Activated CD4-positive, alpha-beta T cell treated with anti-CD3 and anti-CD28 coated beads for 24 hours (primary cell): ENCODE results near the gene HSPA12A.

Experiments
- DNase-seq, 2 donors: peaks; one replicate each; pipeline ENCODE4 v3.0.0-alpha.2; 2020; ENCODE audit warnings: low read depth in 2 of 2

Gene HSPA12A

DNA sequence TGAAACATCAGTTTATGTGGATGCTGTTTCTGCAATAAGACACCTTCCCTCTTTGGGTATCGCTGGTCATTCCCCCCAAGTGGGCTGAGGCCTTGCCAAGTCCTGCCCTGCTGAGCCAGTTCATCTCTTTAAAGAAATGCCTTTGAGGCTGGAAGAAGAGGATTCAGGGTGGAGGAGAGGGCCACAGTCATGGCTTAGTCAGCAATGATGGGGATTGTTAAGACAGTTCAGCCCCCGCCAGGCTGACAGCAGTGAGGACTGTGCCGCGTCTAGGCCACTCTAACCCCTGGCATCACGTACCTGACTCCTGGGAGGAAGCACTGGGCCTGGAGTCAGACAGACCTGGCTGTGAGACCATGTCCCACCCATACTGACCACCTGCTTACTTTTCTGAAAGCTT lies 73.3 kb downstream of the HSPA12A start:
- no peak for DNase-seq

DNA sequence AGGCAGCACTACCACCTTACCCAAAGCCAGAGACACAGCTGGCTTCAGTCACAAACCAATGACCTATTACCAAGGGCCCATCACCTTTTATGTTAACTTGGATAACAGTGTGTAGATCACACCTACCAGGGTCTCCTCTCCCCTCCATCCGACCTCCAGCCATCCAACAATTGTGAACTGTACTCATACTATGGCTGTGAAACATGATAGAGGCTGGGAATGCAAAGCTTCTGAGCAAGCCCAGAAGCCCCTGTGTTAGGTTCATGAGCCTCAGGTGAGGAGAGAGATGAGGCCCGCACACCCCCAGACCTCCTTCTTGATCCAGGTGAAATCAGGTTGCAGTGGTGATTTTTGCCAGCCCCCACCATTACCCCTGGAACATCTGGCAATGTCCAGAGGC lies 73.9 kb downstream of the HSPA12A start:
- no peak for DNase-seq

DNA sequence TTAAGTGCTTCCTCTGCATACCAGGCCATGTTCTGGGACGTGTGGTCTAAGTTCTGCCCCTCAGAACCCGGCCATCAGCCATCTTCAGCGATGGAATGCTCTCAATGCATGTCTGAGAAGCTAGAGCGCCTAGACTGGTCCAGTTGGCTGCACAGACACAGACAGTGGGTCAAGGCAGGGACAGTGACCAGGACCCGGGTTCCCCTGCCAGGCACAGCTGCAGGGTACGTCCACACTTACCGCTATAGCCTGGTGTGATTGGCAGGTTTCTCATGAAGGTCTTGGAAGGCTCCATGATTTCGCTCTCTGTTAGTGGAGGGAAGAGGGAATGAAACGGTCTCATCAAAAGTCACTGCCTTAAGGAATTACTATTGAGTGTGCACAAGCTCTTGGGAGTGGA lies 74.3 kb downstream of the HSPA12A start:
- no peak for DNase-seq

DNA sequence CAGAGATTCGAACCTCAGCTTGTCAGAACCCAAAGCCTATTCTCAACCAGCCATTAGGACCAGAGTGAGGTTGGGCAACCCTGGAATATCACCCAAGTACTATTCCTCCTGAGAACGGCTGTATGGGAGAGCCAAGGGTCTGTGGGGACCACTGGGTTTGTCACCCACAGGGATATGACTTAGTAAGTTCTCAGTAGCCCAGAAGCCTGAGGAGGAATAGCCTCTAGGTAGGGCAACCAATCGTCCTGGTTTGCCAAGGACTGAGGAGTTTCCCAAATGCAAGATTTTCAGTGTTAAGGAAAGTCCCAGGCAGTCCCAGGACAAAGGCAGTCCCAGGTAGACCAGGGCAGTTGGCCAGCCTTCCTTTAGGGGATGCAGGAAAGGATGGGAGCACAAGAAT lies 74.9 kb downstream of the HSPA12A start:
- no peak for DNase-seq

DNA sequence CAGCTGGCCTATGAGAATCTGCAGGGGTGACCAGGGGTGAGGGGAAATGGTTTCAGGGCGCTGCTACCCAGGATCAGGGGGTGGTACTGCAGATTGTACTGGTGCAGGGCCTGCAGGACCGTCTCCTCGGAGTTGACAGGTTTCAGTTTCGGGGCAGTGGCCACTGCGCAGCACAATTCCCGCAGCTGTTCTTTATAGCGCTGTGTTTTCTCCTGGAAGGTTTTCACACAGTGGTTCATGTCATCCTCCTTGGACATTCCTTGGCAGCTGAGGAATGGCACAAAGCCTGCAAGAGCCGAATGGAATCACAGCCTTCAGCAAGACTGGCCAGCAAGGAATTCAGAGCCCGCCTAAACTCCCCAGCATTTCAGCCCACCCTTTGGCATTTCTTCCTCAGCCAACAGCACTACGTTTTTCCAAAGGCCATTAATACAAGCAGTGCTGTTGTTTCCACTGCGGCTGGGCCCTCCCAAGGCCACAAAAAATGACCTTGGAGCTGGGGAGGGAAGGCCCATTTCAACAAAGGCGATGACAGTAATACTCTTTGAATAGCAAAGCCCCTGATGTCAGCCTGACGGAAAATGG lies 76.7 kb downstream of the HSPA12A start:
- no peak for DNase-seq

DNA sequence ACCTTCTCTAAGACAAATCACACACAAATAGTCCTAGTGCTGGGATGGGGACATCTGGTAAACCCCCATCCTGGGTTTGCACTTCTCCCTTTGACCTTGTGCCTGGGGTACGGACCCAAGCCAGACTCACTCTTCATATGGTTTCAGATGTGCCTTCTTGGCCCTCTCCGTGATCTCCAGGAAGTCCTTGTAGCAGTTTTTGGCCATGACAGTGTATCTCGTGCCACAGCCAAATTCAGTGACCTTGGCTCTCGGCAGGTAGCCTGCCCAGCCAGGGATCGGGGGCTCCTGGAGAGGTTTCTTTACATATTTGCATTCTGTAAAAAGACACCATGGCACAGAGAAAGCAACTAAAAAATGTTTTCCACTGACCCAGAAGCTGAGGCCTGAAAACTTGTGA lies 77.7 kb downstream of the HSPA12A start:
- no peak for DNase-seq

DNA sequence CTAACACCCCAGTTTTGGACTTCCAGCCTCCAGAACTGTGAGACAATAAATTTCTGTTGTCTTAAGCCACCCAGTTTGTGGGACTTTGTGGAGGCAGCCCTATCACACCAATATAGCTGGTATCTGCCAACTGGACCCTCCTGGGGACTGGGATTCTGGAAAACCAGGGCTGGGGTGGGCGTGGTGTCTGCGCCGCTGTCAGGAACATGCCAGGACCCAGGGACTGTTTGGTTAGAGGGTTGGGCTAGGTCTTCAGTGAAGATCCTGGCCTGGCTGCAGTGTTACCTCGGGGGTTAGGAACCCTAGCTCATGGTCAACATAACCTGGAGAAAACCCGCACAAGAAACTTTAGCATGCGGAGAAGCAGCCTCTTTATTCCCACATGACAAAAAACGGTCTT lies 79.0 kb downstream of the HSPA12A start:
- DNase-seq: no peak

DNA sequence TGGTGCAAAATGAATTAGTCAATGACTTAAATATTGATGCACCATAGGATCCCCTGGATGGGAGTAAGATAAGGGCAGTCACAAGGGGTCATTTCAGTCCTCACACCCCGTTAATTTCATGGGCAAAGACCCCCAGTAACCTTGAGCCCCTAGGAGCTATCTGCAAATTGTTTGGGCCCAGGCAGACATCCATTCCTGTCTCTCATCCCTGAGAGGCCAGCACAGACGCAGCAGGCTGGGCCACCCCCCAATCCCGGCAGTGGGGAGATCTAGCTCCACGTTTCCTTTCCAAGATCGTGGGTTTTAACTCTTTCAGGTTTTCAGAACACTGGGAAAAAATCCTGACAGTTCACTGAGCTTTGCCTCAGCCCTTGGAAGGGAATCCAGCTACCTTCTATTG lies 81.5 kb downstream of the HSPA12A start:
- DNase-seq: no peak

DNA sequence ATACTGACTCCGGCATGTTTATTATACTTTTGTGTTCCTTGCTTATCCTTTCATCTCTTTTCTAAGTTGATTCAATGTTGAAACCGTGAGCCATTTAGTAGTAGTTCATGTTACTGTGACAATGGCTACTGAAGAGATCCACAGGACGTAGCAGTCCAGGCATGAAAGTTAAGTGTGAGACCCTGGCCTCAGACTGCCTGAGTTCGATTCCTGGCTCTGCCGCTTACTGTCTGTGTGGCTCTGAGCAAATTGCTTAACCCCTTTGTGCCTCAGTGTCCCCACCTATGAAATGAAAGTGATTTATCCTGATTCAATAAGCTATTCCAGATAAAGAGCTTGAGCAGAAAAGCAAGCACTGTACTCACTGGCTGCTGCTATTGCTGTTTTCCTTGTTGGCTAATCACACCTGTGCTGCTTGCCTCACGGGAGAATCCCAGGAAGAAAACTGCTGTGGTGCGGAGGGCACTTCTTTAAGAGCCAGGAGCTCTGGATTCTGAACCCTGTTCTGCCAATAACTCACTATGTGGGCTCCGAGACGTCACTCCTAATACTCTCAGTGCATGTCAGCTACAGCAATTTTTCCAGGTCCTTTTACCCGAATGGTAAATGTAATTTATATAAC lies 83.2 kb downstream of the HSPA12A start:
- DNase-seq: no peak

DNA sequence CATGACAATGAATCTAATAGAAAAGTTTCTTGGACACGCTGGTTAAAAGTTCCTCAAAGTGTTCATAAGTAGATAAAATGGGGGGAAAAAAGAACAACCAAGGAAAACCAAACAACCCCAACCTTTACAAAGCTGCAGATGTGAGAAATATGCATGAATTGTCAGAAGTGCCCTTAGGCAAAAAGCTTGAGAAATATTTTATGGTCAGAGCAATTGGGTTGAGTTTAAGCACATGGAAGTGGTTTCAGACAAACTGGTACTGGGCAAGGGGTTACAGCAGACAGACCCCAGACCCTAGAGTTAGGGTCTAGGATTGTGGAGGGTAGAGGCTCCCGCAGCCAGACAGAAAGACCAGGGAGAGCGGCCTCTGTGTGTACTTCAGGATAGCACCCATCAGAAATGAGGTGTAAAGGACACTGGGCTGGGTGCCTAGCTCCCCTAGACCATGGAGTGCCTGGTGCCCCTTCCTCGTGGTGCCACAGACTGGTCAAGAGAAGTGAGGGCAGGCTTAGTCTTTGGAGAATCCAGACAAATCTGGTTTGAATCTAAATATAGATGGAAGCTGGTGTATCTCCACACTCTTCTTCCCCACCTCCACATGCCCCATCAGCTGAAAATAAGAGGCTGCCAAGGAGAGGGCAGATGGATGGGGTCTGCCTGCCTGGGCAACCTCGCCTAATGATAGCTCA lies 84.4 kb downstream of the HSPA12A start:
- no peak for DNase-seq

DNA sequence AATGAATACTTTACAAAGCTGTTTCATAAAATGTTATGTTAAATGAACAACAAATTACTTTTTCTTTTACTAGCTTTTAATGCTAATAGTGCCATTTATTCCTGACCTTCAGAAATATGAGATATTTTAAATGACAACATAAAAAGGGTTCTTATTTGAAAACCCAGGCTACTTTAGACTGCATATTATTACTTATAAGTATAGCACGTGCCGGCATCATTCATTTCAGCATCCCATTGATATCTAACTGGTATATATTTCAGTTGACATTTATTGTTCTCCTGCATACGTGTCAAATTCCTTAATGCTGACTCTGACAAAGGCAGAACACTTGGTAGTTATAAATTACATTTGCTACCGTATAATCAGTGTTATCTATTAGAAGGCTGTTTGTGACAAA lies 86.3 kb downstream of the HSPA12A start:
- no peak for DNase-seq

DNA sequence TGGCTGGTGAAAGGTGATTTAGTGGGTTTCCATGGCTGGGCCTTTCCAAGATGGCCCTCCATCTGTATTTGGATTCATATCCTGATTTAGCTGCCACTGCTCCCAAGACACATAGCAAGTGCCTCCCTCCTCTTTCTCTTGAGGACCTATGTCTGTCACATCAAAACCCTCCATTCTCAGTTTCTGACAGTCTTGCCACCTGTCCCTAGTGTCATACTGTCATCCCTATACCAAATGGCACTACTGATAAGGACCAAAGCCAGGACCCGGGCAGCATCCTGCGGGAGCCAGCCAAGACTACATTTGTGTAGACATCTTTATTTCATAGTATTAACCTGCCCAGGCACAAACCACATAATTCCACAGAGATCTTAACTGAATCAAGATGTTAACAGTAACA lies 86.8 kb downstream of the HSPA12A start:
- no peak for DNase-seq

DNA sequence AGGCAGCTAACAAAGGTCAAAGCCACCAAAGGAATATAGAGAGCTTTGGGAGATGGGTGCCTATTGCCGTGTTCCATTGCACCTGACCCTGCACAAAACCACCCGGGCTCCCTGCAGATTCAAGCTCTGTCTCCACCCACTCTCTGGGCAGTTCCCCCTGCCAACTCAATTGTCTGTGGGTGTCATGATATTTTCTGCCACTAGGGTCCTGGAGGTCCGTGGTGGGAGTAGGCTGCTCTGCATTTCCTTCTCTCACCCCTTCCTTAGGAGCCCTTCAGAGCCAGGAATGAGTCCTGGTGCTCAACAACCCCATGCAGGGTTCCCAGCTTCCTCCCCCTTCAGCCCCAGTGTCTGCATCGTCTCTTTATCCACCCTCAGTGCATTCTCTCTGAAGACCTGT lies 87.5 kb downstream of the HSPA12A start:
- DNase-seq: no peak

DNA sequence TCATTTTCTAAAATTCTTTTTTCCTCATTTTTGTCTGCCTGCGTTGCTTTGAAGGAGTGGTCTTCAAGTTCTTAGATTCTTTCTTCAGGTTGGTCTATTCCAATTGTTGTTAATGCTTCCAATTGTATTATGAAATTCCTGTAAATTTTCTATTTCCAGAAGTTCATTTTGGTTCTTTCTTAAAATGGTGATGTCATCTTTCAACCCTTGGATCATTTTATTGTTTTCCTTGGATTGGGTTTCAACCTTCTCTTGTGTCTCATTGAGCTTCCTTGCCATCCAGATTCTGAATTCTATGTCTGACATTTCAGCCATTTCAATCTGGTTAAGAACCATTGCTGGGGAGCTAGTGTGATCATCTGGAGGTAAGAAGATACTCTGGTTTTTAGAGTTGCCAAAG lies 88.5 kb downstream of the HSPA12A start:
- DNase-seq: no peak

DNA sequence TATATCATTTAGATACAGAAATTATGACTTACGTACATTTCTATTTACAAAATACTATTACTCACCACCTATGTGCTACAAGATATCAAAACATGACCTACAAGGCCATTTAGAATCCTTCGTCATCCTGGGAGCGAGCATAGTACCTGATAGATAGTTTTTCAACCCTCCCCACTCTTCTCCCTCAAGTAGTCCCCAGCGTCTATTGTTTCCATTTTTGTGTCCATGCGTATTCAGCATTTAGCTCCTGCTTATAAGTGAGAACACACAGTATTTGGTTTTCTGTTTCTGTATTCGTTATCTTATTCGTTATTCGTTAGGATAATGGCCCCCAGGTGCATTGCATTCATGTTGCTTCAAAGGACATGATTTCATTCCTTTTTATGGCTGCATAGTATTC lies 93.5 kb downstream of the HSPA12A start:
- no peak for DNase-seq

DNA sequence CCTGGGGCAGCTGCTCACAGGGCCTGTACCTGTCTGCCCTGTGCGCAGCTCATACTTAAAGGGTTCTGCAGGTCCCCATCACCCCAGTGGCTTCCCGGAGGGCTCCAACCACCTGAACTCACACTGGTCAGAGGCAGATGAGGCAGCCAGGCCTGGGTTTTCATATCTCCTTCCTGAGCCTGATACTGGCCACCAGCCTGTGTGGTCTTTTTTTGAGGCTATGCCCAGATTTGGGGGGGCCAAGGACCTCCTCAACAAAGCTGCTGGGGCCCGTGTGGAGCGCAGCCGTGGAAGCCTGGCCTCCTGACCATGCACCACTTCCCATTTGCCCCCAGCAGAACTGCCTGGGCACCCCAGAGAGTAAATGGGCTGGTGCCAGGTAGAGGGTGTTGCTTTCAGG lies 95.9 kb downstream of the HSPA12A start:
- no peak for DNase-seq

DNA sequence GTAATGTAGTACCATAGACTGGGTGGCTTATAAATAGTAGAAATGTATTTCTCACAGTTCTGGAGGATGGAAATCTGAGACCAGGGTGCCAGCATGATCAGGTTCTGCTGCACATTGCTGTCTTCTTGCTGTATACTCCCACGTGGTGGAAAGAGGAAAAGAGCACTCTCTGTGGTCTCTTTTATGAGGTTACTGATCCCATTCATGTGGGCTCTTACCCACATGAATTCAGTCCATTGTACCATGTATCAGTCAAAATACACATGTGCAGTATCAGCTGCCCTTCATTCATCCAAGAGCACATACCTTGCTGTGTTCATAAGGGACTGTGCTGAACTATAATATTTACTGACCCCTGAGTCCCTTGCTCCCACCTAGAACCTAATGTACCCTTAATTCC lies 104.5 kb downstream of the HSPA12A start:
- no peak for DNase-seq

DNA sequence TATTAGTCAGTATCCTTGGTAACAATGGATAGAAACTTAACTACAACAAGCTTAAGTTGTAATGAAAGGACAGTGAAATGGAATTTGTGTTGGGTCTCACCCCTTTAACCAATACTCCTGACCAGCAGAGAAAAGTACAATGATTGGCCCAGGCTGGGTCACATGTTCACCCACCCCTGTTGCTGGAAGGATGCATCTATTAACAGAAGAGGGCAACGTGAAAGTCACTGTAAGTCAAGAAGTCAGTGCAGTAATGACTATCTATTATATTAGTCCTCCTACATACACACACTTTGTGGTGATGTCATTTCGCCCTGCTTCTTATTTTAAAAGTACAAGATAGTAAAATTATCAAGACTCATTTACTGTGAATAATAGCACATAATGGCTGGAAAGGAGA lies 105.4 kb downstream of the HSPA12A start:
- DNase-seq: no peak

DNA sequence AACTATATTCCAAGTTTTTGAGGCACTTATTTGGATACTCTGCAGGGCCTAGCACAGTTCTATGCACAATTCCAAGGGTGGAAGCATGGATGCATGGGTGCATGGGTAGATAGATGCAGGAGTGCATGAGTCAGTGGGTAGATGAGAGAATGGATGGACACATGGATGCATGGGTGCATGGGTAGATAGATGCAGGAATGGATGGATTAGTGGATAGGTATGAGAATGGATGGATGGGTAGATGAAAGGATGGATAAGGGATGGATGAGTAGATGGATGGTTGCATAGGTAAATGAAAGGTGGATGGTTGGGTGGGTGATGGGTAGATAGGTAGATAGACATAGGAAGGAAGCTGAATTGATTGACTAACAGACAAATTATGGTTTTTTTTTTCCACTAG lies 106.0 kb downstream of the HSPA12A start:
- no peak for DNase-seq

DNA sequence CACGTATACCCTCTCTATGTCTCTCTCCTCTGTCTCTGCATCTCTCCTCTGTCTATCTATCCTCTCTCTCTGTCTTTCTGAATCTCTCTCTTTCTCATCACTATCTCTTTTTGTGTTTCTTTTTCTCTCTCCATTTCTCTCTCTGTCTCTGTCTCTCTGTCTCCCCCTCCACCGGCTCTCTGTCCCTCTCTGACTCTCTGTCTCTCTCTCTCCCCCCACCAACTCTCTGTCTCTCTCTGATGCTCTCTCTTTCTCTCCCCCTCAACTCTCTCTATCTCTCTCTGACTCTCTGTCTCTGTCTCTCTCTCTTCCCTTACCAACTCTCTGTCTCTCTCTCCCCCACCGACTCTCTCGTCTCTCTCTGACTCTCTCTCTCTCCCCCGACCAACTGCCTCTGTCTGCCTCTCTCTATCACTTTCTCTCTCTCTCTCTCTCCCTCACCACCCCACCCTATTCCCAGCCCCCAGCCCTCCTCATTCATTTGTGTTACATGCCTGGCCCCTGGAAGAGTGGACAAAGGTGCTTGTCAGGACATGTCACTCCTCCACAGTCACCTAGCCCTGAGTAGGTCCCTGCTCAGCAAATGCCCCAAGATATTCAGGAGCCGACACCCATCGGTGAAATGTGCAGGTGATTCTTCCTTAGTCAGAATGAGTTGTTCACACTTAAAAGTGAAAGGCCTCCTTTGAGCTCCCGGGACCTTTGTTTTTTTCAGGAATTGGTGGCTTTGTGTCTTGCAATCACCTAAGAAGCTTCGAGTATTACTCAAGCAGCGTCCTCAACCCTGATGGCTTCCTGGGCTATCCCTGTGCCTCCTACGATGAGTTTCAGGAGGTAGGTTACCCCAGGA lies 108.0 kb downstream of the HSPA12A start:
- no peak for DNase-seq

DNA sequence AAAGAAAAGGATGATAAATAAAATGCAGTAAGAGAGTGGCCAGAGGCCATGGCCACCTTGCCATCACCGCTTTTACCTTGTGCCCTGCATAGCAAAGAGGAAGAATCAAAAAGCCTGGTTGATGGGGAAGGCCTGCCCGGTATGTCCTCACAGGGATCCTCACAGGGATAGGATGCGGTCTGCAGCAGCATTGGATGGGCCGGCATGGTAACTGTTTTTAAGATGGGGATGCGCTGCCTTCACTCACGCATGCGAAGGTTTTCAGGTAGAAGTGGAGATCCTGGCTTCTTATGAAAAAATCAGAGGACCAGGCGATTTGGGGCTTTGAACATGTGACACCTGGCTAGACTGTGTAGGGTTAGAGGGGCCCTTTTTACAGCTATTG lies 109.2 kb downstream of the HSPA12A start:
- no peak for DNase-seq

DNA sequence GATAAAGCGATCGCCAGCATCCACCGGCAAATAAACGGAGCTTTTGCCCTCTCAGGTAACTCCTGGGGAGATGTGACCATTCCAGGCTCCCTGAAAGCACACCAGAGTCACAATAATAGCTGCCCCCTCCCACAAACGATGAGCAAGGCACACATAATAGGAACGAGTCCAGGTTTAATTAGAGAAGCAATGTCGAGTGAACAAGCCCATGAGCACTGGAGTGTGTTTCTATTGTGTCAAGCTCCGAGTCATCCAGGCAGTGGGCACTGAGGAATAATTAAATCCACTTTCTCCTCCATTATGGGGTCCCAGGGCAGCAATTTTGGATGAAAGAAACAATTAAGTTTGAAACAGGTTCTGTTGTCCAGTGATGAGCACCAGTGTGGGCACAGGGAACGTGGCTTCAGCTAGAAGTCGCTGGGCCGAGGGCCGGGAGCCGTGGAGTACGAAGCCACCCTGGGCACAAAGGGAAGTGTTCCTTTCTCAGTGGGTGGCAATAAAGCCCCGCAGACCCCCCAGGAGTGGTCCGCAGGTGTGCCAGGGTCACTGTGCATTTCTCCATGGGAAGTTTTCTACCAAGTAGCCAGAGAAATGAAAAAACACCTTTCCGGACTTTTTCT lies 109.7 kb downstream of the HSPA12A start:
- DNase-seq: no peak
